Right cardiac atrium (tissue), 5 donors: Measurements from ENCODE around the gene SPAG9. TPM values are rescaled to one million over a fixed set of nuclear protein-coding genes. Genes with fewer than 3 reads are reported as not detected.

Experiments
- ATAC-seq, 2 donors: fragments of 200-7000 bp; cut with Tn5 transposase; one replicate each; pipeline versions ENCODE4 v1.8.0 to v1.9.1; 2020; ENCODE audit warnings: moderate library complexity in 2 of 2, mild to moderate bottlenecking in 1 of 2
- DNase-seq, 3 donors: peaks; one replicate each; pipeline ENCODE4 v3.0.0-alpha.2; 2020
- H3K27ac ChIP-seq: one replicate; pipeline ENCODE4 v1.5.1; 2013; ENCODE audit warnings: mild to moderate bottlenecking, low read length, control low read depth, moderate library complexity
- H3K27me3 ChIP-seq: one replicate; pipeline ENCODE4 v1.6.1; 2013; ENCODE audit not compliant: control insufficient read depth, insufficient read depth
- H3K4me1 ChIP-seq: one replicate; pipeline ENCODE4 v1.6.1; 2013; ENCODE audit warnings: low read length; ENCODE audit not compliant: control insufficient read depth, insufficient read depth
- H3K4me3 ChIP-seq: one replicate; pipeline ENCODE4 v1.5.1; 2013; ENCODE audit warnings: low read length, control low read depth
- H3K9me3 ChIP-seq: one replicate; pipeline ENCODE4 v1.6.1; 2013; ENCODE audit warnings: low read length; ENCODE audit not compliant: control insufficient read depth
- WGBS: extraction: QIAGEN DNeasy Blood & Tissue Kit; methylation state at CpG from one replicate; pipeline ENCODE4 v1.1.7; 2013; 5-methylcytosine and 5-hydroxymethylcytosine counted together
- intact Hi-C, 4 donors: fragments of 100-400 bp; cut with DNase I; formaldehyde crosslinking; loops; one replicate each; pipeline versions ENCODE4 v1.11.0 to v1.14.0; 2022 to 2023
- polyA plus RNA-seq: library from polyadenylated mRNA; stranded (reverse); fragments of 200-250 nt; gene quantifications from one replicate; pipeline ENCODE4 v1.2.3, GENCODE V29; 2013
- total RNA-seq, 4 donors: library from RNA; stranded (reverse); fragmentation: NEBNext Ultra II Directional; extraction: Animal tissue kit (Norgen Biotek cat#: 25700); gene quantifications; one replicate each; pipeline ENCODE4 v1.2.1, GENCODE V29; 2021
- donor health status: healthy with polysubstance abuse.
- donor health status: DM: no; HTN: yes; CAD: no.
- donor health status: DM: no; HTN: no; CAD: no.
- donor health status: DM: no; HTN: yes; CAD: no; lungs with severe emphysema.
- donor health status: DM: yes; HTN: yes; CAD: no.

The SPAG9 gene
- total and polyA plus RNA-seq, 5 donors: 19.1 to 81.0 (median 59.0) TPM

- no peak for DNase-seq
- no peak overlapping the region for H3K4me3 ChIP-seq
- H3K4me1 ChIP-seq: peaks cover under 1% of the 10 kb centered on the region
- H3K9me3 ChIP-seq: no peaks in the 10 kb centered on the region
- ATAC-seq: no peak
- intact Hi-C loops: no loop called here
- WGBS: 95% methylated on average over 2 of the region's 2 CpGs
- H3K27ac ChIP-seq: no peak overlapping the region
- no peaks in the 10 kb centered on the region for H3K27me3 ChIP-seq
Measured at GRCh38 chr17:50913120-50913519, 207.5 kb downstream of the SPAG9 start.

Other genes starting within 250 kb of the SPAG9 start
- 10 to 100 TPM; 18.7 to 43.8 (median 25.0) TPM for gene NME1, start 32.7 kb upstream of the SPAG9 start, total RNA-seq
- gene NME1, start 32.7 kb upstream of the SPAG9 start, polyA plus RNA-seq: 35.6 TPM
- 100 to 1,000 TPM; 311 to 374 (median 327) TPM for gene NME2, start 45.5 kb upstream of the SPAG9 start, total RNA-seq
- 488 TPM for gene NME2, start 45.5 kb upstream of the SPAG9 start, polyA plus RNA-seq
- 1 to 10 TPM; 5.9 to 9.1 (median 6.3) TPM for gene MBTD1, start 139.2 kb upstream of the SPAG9 start, total RNA-seq
- gene MBTD1, start 139.2 kb upstream of the SPAG9 start, polyA plus RNA-seq: 4.1 TPM
- gene UTP18, start 139.7 kb upstream of the SPAG9 start, total RNA-seq: 10 to 100 TPM in 1 of 4 donors, 1 to 10 TPM in 3; 8.1 to 13.6 (median 8.5) TPM
- gene UTP18, start 139.7 kb upstream of the SPAG9 start, polyA plus RNA-seq: 6.8 TPM